NCI-H2081 (cell line): Measurements from ENCODE around the gene ELOVL2.
"Not testable (repeated sequence)": the region's sequence is repeated elsewhere in the genome, so short reads cannot be mapped to it uniquely, and the experiment has no call there.

ENCODE experiments used
- DNase-seq, 2 experiments: peaks; one replicate each; lab custom pipeline; 2025; lab: John Stamatoyannopoulos, UW

Gene ELOVL2

DNA sequence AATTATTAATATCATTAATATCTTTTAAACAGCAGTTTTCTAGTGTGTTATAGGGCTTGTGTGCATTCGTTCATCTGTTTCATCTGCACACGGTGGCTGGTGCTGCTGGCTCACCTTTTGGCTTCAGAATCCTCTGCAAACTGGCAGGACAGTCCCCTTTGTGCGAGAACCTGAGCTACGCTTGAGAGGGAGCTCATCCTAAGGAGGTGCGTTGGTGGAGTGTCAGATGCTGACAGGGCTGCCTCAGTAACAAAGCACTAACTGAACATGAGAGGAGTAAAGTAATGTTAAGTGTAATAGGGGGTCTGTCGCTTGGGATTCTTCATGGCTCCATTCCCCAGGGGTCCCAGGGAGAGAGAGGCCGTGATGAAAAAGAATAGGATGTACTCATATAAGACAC is 22.4 kb downstream of the ELOVL2 start:
- no peak for DNase-seq

DNA sequence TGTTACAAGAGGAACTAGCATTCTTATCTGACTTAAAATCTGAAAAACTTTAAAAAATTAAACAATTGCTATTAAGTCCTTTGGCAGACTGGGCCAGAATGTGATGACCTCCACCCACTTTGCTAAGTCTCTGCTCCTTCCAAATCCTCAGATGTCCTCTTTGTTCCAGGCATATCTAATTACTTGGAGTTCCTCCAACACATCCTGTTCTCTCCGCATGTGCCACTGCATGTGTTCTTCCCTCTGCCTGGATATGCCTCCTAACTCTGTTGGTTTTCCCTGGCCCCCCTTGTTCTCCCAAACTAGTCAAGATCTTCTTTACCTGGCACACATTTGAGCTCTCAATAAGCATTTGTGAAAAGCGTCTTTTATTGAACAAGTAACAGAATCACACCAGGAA is 23.1 kb downstream of the ELOVL2 start:
- DNase-seq, result peak in 1 of 2 experiments; percentile 46

DNA sequence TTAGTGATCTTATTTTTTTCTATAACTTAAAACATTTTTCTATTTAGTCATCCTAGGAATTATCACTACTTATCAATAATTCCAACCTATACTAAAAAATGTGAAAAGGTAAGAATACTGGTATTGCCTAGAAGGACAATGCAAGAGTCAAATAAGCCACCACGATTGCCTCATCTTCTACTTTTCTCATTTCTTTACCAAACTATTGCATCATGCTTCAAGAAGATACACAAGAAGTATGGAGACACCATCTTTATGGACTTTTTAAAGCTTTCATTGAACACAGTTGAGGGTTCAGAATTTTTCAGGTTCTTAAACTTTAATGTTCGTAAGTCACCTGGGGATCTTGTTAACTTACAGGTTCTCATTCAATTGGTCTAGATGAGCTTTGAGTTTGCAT is 25.9 kb downstream of the ELOVL2 start:
- DNase-seq, result no peak

DNA sequence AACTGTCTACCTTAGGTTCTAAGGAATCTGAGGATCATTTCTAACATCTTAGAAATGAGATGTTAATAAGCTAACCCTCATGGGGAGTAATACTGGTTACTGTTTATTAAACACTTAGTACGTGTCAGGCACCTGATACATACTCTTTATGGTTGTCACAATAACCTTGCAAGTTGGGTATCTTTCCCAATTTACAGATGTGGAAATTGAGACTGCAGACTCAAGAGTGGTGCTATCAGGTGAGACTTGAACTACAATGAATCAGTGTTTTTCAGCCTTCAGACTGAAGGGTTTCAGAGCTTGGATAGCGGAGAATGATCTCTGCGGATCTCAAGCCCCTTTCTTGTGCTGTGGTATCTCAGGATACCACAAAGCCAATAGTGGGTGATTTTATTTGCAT is 27.0 kb downstream of the ELOVL2 start:
- DNase-seq, result no peak

DNA sequence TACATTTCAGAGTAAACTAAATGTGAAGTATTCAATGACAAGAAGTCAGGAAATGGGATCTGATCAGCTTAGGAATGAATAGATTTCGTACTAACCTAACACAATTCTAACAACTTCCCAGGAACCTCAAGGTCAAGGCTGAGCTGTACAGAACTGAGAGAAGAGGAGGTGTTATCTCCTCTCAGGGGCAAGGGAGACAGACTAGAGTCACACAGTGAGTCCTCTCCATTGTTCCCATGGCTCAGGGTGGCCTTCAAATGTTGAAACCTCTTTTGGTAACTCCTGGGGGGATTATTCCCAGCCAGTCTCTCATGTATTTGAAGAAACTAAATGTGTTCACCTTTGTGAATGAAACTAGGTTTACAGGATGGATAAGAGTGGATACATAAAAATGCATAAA is 27.7 kb downstream of the ELOVL2 start:
- no peak for DNase-seq

DNA sequence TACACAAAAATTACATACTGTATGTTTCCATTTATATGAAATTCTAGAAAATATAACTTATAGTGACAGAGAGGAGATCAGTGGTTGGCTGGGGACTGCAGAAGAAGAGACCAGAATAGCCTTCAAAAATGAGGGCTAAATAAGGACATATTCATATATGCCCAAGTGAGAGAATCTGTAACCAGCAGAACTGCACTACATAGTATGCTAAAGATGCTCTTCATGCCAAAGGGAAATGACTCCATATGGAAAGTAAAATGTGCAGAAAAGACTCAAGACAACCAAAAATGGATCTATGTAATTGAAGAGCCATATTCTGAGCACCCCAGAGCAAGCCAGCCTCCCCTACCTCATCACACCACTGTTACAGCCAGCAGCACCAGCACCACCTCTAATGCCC is 29.0 kb downstream of the ELOVL2 start:
- DNase-seq, result no peak

DNA sequence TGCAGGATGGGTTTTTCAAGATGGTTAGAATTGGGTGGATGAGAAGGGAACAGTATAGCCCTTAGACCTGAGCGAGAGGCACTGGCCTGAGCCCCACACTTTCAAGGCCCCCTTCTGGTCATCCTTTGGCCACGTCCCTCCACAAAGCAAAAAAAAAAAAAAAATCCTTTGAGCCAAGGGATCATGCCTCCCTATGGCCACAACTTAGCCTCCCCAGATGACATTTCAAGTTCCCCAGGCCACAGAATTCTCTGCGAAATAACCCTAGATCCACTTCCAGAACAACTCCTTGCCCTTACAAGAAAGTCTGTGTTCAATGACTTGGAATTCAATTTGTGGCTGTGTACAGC is 30.4 kb downstream of the ELOVL2 start:
- DNase-seq, result no peak

DNA sequence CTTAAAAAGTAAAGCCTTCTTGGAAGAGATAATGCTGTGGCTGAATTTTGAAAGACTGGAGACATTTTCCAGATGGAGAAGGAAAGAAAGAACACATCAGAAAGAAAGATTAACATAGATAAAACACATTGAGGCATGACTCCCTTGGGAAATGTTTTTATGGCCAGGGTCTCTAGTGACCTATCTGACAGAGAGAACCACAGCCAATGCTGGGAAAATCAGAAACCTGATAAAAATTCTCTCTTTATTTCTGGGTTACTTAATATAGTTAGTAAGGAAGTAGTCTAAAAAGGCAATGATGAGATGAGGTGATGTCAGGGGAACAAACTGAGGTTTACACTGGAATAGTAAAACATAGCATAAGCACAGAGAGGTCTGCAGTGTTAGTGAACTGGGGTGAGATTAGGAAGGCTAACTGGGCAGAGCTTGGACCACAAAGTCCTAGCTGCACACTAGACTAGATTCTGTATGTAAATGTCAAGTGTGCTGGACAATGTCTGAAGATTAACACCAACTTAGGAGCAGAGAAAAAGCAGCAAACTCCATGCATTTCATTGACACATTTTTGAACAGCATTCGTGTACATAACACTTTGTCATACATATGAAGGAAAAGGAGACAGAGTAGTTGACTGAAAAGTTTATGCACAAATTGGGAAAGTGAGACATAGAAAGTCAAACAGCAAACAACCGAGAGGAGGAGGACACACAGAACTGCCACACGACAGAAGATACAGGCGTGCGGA is 31.0 kb downstream of the ELOVL2 start:
- no peak for DNase-seq

DNA sequence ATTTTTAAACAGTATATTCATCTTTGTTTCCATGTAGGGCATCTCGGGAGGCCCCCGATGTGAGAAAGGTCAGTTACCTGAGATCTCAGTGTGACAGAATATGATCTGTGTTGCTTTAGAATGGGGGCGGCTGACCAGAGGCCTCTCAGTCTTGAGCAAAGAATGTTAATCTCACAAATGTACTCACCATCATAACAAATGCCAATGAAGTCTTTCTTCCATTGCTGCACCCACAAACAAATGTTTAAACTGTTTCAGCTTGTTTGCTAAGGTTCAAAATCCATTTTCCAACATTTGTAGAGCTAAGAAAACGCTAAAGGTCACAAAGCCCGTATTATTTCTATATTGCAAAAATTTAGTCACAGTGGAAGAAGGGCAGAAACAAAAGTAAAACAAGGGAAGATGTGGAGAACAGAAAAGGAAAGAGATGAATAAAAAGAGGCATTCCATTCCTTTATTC is 31.8 kb downstream of the ELOVL2 start:
- no peak for DNase-seq

DNA sequence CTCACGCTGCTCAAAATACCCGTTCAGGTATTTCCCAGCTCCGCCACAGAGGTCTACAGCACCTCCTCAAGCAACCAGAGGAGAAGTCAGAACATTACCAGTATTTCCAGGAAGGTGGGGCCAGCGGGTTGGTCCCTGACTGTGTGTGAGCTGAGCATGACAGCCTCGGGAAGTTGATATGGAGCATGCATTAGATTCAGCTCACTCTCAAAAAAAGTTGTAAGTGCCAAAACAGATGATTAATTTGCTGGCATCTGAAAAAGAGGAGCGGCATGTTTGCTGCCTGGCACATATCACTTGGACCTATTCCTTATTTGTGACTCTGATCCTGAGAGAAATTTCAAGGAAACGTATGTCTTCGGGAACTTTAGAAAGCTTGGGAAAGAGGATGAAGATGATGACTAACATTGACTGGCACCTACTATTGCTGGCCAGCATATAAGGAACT is 32.3 kb downstream of the ELOVL2 start:
- no peak for DNase-seq

DNA sequence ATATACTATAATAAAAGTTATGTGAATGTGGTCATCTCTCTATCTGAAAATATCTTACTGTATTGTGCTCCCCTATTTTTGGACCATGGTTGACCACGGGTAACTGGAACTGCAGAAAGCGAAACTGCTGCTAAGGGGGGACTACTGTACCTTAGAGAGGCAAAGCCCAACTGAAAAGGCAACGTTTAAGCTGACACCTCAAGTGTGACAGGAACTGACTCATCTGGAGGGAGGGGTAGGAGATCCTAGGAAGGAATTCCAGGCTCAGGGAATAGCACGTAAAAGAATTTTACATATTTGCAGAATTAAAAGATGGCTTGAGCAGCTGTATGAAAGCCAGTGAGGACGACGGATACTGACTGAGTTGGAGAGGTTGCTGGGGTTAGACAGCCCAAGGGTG is 34.8 kb downstream of the ELOVL2 start:
- no peak for DNase-seq

DNA sequence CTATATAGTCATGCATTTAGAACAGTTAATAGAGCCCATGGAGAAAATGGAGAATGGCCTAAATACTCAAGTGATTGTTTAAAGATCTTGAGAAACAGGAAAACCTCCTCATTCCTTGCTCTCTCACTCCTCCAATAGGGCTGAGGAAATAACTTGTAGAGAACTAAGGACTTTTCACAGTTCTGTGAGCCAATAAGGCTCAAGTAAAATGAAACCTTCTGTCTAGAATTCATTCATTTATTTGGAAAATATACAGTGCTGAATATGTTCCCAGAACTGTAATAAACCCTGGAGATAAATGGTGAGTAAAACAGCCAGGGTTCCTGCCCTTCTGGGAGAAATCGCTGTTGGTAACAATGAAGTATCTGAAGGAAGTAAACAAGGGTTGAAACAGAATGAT is 35.3 kb downstream of the ELOVL2 start:
- DNase-seq, result no peak

DNA sequence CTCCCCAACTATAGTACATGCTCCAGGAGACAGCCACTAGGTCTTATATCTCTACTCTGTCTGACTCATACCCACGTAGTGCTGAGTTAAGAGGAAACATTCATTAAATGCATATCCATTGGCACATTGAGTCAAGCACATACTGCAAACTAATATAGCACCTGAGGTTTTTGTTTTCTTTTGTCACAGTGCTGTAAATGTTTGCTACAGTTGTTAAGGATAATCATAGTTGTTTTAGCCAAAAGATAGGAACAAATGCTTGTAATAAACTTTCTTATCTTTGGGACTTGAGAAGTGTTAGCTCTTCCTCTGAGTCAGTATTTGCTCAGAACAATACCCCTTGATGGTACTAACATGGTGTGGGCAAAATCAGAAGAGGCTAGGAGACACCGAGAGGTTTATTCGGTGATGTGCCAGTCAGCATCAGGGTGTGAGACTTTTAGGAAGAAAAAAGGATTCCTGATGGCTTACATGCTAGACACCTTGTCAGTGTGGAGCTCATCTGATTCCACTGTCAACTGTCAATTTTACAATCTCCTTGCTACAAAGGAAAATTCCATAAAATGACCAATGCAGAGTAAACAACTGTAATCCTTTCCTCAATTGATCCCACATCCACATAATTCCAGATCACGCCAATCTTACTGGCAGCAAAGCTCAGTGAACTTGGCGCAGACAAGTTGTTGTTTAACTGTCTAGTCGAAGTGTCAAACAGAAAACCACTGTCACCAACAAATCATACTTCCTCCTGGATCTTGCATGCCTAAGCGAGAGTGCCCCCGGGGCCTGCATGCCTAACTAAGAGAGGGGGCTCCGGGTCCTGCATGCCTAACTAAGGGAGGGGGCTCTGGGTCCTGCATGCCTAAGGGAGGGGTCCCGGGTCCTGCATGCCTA is 36.1 kb downstream of the ELOVL2 start:
- no peak for DNase-seq

DNA sequence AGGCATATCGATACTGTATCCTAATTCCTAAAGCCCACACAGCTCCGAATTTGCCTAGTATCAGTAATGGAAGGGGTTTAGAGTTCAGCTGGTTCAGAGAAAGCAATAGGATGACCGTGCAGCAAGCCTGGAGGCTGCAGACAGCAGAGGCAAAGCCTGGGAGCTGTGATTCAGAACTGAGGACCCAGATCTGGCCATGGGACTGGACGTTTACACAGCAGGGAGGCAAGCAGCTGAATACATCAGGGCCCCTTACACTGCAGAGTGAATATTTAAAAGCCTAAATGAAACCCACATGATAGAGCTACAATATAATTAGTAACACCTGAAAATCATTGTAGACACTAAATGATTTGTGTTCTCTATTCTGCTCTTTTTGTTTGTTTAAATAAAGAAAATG is 38.0 kb downstream of the ELOVL2 start:
- DNase-seq, result peak; percentile 65 to 87

DNA sequence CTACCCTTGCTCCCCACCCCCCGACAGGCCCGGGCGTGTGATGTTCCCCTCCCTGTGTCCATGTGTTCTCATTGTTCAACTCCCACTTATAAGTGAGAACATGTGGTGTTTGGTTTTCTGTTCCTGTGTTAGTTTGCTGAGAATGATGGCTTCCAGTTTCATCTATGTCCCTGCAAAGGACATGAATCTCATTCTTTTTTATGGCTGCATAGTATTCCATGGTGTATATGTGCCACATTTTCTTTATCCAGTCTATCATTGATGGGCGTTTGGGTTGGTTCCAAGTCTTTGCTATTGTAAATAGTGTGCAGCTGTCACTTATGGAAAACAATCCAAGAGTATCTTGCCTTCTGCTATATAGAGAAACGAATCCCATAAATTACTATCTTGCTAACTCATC is 40.8 kb downstream of the ELOVL2 start:
- not testable (repeated sequence) for DNase-seq

DNA sequence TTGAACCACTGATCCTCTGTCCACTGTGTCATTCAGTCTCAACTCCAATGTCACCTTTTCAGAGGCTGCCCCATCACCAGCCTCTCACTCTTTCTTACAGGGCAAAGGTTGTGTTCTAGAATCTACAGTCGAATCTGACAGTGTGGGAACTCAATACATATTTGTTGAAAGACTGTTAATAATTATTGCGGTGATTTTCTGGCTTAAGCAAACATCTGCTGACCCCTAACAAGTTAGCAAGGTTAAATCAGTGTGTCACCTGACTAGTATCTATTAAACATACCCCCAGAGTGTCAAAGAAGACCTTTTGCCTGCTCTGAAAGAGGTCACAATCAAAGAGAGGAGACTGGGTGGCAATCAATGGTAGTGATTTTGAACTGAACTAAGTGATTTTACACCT is 41.9 kb downstream of the ELOVL2 start:
- no peak for DNase-seq

DNA sequence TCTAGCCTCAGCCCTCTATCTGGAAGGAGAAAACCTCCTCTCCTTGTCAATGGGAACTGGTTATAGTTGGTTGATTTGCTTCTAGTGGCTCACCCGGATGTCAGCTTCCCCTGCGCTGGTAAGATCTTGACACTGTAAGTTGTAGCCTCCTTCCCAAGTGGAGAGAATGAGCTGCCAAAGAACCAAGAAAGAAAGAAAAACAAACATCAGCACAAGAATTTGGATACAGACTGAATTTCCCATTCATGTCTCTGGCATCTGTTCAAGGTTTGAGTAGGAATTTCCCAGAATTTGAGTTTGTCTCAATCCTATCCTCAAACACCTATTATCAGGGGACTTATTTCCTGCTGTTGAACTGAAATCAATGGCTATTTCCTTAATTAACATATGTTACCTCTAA is 44.1 kb downstream of the ELOVL2 start:
- DNase-seq, result no peak

DNA sequence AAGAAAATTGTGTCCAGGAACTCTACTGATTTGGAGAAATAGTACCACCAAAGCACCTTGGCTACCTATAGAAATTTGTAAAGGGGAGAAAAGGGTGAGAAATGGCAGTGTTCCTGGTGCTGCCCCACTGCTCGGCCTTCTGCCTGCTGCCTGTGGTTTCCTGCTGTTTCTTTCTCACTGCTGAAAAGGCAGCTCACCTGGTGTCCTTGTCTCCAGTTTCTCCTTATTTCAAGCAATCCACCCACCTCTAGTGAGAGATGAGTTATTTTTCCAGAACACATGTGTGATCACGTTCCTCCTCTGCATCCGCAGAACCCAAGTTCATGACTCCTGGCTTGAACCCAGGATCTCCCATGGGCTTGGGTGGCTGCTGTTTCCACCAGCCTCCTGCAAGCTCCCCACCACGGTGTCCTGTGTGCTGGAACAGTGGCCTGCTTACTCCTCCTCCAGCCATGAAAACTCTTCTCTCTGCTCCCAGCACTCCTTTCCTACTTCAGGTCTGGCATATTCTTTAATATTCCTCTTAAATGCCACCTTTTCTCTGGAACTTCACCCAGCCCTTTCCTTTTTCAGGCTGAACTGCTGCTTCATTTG is 48.9 kb downstream of the ELOVL2 start:
- DNase-seq, result no peak

DNA sequence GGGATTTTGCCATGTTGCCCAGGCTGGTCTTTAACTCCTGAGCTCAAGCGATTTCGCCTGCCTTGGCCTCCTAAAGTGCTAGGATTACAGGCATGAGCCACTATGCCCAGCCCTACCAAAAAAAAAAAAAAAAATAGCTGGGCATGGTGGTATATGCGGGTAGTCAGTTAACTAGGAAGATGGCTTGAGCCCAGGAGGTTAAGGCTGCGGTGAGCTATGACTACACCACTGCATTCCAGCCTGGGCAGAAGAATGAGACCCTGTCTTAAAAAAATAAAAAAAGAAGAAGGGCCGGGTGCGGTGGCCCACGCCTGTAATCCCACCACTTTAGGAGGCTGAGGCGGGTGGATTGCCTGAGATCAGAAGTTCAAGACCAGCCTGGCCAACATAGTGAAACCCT is 50.2 kb downstream of the ELOVL2 start:
- DNase-seq, result no peak

DNA sequence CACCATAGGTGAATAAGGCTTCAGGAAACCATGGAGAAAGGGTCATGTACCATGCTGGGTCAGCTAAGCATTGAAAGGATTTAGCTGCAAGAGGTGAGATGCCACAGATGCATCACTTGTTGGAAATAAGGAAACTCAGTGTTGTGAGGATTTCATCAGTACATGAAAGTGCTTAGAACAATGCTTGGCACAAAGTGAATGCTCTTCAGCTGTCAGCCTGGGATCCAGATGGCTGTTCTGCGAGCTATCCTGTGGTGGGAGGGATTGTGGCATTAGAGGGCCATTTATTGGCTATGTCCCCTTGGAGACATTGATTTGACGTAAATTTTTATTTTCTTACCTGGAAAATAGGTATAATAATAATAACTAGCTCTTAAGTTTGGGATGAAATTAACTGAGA is 53.0 kb downstream of the ELOVL2 start:
- DNase-seq, result no peak

DNA sequence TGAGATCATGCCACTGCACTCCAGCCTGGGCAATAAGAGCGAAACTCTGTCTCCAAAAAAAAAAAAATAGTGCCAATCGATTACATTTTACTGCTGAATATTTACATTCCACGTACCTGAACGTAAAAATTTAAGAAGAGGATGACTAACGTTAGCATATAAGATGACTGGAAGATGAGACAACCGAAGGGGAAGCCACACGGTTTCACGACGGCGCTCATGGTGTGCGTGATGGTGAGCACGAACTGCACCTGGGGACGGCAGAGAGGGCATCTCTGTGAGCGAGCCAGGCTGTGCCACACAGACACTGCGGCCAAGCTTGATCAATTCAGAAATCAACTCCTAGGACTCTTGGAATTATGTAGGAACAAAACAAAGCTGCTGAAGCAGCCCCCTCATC is 54.5 kb downstream of the ELOVL2 start:
- DNase-seq, result no peak

DNA sequence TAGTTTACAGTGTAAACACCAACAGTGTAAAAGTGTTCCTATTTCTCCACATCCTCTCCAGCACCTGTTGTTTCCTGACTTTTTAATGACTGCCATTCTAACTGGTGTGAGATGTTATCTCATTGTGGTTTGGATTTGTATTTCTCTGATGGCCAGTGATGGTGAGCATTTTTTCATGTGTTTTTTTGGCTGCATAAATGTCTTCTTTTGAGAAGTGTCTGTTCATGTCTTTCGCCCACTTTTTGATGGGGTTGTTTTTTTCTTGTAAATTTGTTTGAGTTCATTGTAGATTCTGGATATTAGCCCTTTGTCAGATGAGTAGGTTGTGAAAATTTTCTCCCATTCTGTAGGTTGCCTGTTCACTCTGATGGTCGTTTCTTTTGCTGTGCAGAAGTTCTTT is 59.1 kb downstream of the ELOVL2 start:
- not testable (repeated sequence) for DNase-seq

DNA sequence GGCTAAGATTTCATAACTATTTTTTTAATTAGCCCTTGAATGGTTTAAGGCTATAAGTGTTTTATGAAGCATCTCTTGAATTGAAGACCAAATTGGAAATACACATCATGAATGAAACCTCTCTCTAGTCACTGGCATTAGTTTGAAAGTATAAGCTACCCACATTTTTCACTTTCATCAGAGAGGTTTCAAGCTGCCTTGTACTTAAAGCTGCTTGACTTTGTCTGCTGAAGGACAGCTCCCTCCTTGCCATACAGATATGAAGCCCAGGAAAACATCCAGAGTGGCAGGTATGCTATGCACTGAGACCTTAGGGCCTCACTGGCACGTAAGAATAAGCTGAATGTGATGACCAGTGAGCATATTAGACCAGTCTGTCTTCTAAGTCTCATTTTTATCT is 62.7 kb downstream of the ELOVL2 start:
- DNase-seq, result no peak
